ENCODE results near the gene RND2. TPM values are rescaled to one million over a fixed set of nuclear protein-coding genes. Genes with fewer than 3 reads are reported as not detected.

Gene RND2
- total and polyA plus RNA-seq, 2 of the 13 experiments (the other 11 are each of a cell fraction or from before 2014, with no cell fraction given): 0.05 to 0.11 TPM

DNA sequence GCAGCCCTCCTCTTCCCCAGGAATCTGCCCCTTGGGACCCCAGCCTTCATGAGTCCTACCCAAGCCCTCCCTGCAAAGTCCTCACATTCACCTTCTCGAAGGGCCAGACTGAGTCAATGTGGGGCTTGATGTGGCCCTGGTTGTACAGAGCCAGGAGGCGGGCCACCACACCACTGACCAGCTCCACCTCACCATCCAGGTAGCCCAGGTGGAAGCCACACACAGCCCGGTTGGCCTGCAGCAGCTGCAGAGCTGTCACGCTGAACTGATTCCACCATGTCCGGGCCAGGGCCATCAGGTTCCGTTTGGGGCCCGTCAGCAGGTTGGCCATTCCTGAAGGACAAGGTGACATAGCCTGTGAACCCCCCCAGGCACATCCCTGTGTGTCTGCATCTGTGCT lies 8.8 kb upstream of the RND2 start (continued):
- TF ChIP-seq, protein P1, sequence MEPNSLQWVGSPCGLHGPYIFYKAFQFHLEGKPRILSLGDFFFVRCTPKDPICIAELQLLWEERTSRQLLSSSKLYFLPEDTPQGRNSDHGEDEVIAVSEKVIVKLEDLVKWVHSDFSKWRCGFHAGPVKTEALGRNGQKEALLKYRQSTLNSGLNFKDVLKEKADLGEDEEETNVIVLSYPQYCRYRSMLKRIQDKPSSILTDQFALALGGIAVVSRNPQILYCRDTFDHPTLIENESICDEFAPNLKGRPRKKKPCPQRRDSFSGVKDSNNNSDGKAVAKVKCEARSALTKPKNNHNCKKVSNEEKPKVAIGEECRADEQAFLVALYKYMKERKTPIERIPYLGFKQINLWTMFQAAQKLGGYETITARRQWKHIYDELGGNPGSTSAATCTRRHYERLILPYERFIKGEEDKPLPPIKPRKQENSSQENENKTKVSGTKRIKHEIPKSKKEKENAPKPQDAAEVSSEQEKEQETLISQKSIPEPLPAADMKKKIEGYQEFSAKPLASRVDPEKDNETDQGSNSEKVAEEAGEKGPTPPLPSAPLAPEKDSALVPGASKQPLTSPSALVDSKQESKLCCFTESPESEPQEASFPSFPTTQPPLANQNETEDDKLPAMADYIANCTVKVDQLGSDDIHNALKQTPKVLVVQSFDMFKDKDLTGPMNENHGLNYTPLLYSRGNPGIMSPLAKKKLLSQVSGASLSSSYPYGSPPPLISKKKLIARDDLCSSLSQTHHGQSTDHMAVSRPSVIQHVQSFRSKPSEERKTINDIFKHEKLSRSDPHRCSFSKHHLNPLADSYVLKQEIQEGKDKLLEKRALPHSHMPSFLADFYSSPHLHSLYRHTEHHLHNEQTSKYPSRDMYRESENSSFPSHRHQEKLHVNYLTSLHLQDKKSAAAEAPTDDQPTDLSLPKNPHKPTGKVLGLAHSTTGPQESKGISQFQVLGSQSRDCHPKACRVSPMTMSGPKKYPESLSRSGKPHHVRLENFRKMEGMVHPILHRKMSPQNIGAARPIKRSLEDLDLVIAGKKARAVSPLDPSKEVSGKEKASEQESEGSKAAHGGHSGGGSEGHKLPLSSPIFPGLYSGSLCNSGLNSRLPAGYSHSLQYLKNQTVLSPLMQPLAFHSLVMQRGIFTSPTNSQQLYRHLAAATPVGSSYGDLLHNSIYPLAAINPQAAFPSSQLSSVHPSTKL (CRISPR knock-in tag; IDR thresholded peaks at IDR 0.05): no peak
- TF ChIP-seq ZNF773 (CRISPR knock-in tag; IDR thresholded peaks at IDR 0.05; ENCODE audit: borderline replicate concordance): no peak
- TF ChIP-seq TGIF2 (CRISPR knock-in tag; IDR thresholded peaks at IDR 0.05): no peak
- peak; percentile 19 for TF ChIP-seq HNRNPH1 (optimal IDR thresholded peaks at IDR 0.05; ENCODE audit: low read depth, low read length)
- TF ChIP-seq, protein P2, sequence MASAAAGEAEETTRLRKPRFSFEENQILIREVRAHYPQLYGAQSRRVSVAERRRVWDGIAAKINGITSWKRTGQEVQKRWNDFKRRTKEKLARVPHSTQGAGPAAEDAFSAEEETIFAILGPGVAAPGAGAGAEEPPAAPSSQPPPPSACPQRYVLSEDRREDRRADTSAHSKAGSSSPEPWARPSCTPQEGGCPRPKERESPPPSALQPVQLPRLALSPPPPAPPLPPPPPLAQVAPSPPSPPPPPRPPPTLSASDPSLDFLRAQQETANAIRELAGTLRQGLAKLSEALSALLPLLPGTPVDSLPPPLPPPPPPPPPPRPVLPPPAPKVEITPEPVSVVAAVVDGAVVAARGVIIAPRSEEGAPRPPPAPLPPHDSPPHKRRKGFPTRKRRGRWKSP (CRISPR knock-in tag; IDR thresholded peaks at IDR 0.05): no peak
- no peak for TF ChIP-seq MXI1 (IDR thresholded peaks at IDR 0.05; ENCODE audit: borderline replicate concordance, low read depth, low read length)
- TF ChIP-seq ZNF205 (CRISPR knock-in tag; IDR thresholded peaks at IDR 0.05): no peak
- no peak for TF ChIP-seq XRCC5 (optimal IDR thresholded peaks at IDR 0.05; ENCODE audit: low read length)
- TF ChIP-seq ZBTB8A (CRISPR knock-in tag; IDR thresholded peaks at IDR 0.05; ENCODE audit: borderline replicate concordance, low read depth): no peak
- TF ChIP-seq NCOA1 (CRISPR knock-in tag; IDR thresholded peaks at IDR 0.05): no peak
- TF ChIP-seq, protein P3, sequence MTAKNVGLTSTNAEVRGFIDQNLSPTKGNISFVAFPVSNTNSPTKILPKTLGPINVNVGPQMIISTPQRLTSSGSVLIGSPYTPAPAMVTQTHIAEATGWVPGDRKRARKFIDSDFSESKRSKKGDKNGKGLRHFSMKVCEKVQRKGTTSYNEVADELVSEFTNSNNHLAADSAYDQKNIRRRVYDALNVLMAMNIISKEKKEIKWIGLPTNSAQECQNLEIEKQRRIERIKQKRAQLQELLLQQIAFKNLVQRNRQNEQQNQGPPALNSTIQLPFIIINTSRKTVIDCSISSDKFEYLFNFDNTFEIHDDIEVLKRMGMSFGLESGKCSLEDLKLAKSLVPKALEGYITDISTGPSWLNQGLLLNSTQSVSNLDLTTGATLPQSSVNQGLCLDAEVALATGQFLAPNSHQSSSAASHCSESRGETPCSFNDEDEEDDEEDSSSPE (CRISPR knock-in tag; IDR thresholded peaks at IDR 0.05): no peak
- TF ChIP-seq PPARG (CRISPR knock-in tag; conservative IDR thresholded peaks at IDR 0.05): no peak
- TF ChIP-seq ZNF331 (CRISPR knock-in tag; IDR thresholded peaks at IDR 0.05): no peak
- TF ChIP-seq, protein P4, sequence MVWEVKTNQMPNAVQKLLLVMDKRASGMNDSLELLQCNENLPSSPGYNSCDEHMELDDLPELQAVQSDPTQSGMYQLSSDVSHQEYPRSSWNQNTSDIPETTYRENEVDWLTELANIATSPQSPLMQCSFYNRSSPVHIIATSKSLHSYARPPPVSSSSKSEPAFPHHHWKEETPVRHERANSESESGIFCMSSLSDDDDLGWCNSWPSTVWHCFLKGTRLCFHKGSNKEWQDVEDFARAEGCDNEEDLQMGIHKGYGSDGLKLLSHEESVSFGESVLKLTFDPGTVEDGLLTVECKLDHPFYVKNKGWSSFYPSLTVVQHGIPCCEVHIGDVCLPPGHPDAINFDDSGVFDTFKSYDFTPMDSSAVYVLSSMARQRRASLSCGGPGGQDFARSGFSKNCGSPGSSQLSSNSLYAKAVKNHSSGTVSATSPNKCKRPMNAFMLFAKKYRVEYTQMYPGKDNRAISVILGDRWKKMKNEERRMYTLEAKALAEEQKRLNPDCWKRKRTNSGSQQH (CRISPR knock-in tag; IDR thresholded peaks at IDR 0.05; ENCODE audit: low read depth): no peak
- TF ChIP-seq, protein P5, sequence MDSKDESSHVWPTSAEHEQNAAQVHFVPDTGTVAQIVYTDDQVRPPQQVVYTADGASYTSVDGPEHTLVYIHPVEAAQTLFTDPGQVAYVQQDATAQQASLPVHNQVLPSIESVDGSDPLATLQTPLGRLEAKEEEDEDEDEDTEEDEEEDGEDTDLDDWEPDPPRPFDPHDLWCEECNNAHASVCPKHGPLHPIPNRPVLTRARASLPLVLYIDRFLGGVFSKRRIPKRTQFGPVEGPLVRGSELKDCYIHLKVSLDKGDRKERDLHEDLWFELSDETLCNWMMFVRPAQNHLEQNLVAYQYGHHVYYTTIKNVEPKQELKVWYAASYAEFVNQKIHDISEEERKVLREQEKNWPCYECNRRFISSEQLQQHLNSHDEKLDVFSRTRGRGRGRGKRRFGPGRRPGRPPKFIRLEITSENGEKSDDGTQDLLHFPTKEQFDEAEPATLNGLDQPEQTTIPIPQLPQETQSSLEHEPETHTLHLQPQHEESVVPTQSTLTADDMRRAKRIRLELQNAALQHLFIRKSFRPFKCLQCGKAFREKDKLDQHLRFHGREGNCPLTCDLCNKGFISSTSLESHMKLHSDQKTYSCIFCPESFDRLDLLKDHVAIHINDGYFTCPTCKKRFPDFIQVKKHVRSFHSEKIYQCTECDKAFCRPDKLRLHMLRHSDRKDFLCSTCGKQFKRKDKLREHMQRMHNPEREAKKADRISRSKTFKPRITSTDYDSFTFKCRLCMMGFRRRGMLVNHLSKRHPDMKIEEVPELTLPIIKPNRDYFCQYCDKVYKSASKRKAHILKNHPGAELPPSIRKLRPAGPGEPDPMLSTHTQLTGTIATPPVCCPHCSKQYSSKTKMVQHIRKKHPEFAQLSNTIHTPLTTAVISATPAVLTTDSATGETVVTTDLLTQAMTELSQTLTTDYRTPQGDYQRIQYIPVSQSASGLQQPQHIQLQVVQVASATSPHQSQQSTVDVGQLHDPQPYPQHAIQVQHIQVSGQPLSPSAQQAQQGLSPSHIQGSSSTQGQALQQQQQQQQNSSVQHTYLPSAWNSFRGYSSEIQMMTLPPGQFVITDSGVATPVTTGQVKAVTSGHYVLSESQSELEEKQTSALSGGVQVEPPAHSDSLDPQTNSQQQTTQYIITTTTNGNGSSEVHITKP (CRISPR knock-in tag; IDR thresholded peaks at IDR 0.05; ENCODE audit: low read depth): no peak
- TF ChIP-seq ZC3H13 (CRISPR knock-in tag; IDR thresholded peaks at IDR 0.05): no peak
- peak; percentile 78 for TF ChIP-seq AGO2 (optimal IDR thresholded peaks at IDR 0.05; ENCODE audit: low read depth, low read length)
- no peak for TF ChIP-seq ZNF20 (CRISPR knock-in tag; IDR thresholded peaks at IDR 0.05)
- TF ChIP-seq RELA (CRISPR knock-in tag; IDR thresholded peaks at IDR 0.05): no peak
- TF ChIP-seq, protein P6, sequence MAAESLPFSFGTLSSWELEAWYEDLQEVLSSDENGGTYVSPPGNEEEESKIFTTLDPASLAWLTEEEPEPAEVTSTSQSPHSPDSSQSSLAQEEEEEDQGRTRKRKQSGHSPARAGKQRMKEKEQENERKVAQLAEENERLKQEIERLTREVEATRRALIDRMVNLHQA (CRISPR knock-in tag; IDR thresholded peaks at IDR 0.05): no peak

Measured in HepG2 (cell line).